Mesendoderm (in vitro differentiated cells): ENCODE measurements around the gene PTTG1IP2.

Experiments used
- DNase-seq: peaks from one replicate; pipeline ENCODE4 v3.0.0; 2013
- H2AK5ac ChIP-seq: 2 replicates; pipeline ENCODE4 v1.6.1; 2013; ENCODE audit warnings: low read length, inconsistent platforms
- H2BK120ac ChIP-seq: 2 replicates; pipeline ENCODE4 v1.6.1; 2013; ENCODE audit warnings: low read depth, mild to moderate bottlenecking, low read length, moderate library complexity, mixed read lengths
- H2BK15ac ChIP-seq: replicated peaks from 2 replicates; pipeline ENCODE4 v1.6.1; 2013; ENCODE audit warnings: low read depth, mild to moderate bottlenecking, moderate library complexity
- H2BK5ac ChIP-seq: 2 replicates; pipeline ENCODE4 v1.6.1; 2013; ENCODE audit warnings: low read length, inconsistent platforms
- H3K18ac ChIP-seq: 2 replicates; pipeline ENCODE4 v1.6.1; 2013; ENCODE audit warnings: mild to moderate bottlenecking, low read length, mixed read lengths
- H3K23ac ChIP-seq: one replicate; pipeline ENCODE4 v1.6.1; 2013; ENCODE audit warnings: low read length
- H3K27ac ChIP-seq: 2 replicates; pipeline ENCODE4 v1.5.1; 2013; ENCODE audit warnings: low read depth, mild to moderate bottlenecking, inconsistent platforms, low read length, moderate library complexity
- H3K27me3 ChIP-seq: 2 replicates; pipeline ENCODE4 v1.6.1; 2013; ENCODE audit warnings: low read length, control low read depth, mild to moderate bottlenecking, inconsistent platforms; ENCODE audit not compliant: insufficient read depth, poor library complexity
- H3K36me3 ChIP-seq: 2 replicates; pipeline ENCODE4 v1.6.1; 2013; ENCODE audit warnings: low read length, inconsistent platforms; ENCODE audit not compliant: control insufficient read depth, insufficient read depth
- H3K4ac ChIP-seq: one replicate; pipeline ENCODE4 v1.6.1; 2013; ENCODE audit warnings: low read depth, mild to moderate bottlenecking, low read length, moderate library complexity
- H3K4me1 ChIP-seq: 2 replicates; pipeline ENCODE4 v1.6.1; 2013; ENCODE audit warnings: low read depth, low read length, inconsistent platforms; ENCODE audit not compliant: control insufficient read depth
- H3K4me2 ChIP-seq: 2 replicates; pipeline ENCODE4 v1.6.1; 2013; ENCODE audit warnings: low read length
- H3K4me3 ChIP-seq: 2 replicates; pipeline ENCODE4 v1.5.1; 2013; ENCODE audit warnings: mild to moderate bottlenecking, low read length
- H3K56ac ChIP-seq: one replicate; pipeline ENCODE4 v1.6.1; 2013; ENCODE audit warnings: low read length
- H3K79me1 ChIP-seq: 2 replicates; pipeline ENCODE4 v1.6.1; 2013; ENCODE audit warnings: low read length, inconsistent platforms
- H3K79me2 ChIP-seq: 2 replicates; pipeline ENCODE4 v1.6.1; 2013; ENCODE audit warnings: mild to moderate bottlenecking, low read length; ENCODE audit not compliant: control insufficient read depth, insufficient read depth
- H3K9ac ChIP-seq: 2 replicates; pipeline ENCODE4 v1.6.1; 2013; ENCODE audit warnings: low read length, inconsistent platforms
- H4K5ac ChIP-seq: one replicate; pipeline ENCODE4 v1.6.1; 2013; ENCODE audit warnings: low read length
- H4K8ac ChIP-seq: one replicate; pipeline ENCODE4 v1.6.1; 2013; ENCODE audit warnings: low read depth, mild to moderate bottlenecking, control low read depth, low read length, moderate library complexity
- WGBS: extraction: QIAGEN DNeasy Blood & Tissue Kit; methylation state at CpG from one replicate; pipeline ENCODE4 v1.1.7; 2013; ENCODE audit warnings: low lambda C conversion rate, missing lambda C conversion rate; ENCODE audit not compliant: insufficient coverage; ENCODE audit errors: extremely low coverage; 5-methylcytosine and 5-hydroxymethylcytosine counted together

PTTG1IP2 gene

GRCh38 chr7:90472805-90473540 lies 3.5 kb downstream of the PTTG1IP2 start:
- Histone ChIP-seq H3K18ac (no peak overlapping the region), H3K4ac (no peak overlapping the region), H3K79me2 (no peaks in the 10 kb centered on the region), H3K4me1 (no peaks in the 10 kb centered on the region), H2BK5ac (no peak overlapping the region), H3K36me3 (no peaks in the 10 kb centered on the region), H4K8ac (no peak overlapping the region), H2AK5ac (no peak overlapping the region), H3K4me3 (no peak overlapping the region), H3K79me1 (no peaks in the 10 kb centered on the region), H3K27ac (no peak overlapping the region), H2BK15ac (no peak overlapping the region), H4K5ac (no peak overlapping the region), H3K9ac (no peak overlapping the region), H3K4me2 (no peak overlapping the region), H3K56ac (no peak overlapping the region), H3K23ac (no peak overlapping the region), H2BK120ac (no peak overlapping the region), H3K27me3 (no peaks in the 10 kb centered on the region)
- DNase-seq, result no peak
- no CpG with 5 or more reads among the region's 1 CpG for WGBS

- Histone ChIP-seq H3K56ac (no peak overlapping the region), H3K4ac (no peak overlapping the region), H3K79me2 (no peaks in the 10 kb centered on the region), H4K8ac (no peak overlapping the region), H2BK5ac (no peak overlapping the region), H3K4me2 (no peak overlapping the region), H3K27me3 (no peaks in the 10 kb centered on the region), H3K4me1 (no peaks in the 10 kb centered on the region), H3K4me3 (no peak overlapping the region), H3K9ac (no peak overlapping the region), H4K5ac (no peak overlapping the region), H2AK5ac (no peak overlapping the region), H3K18ac (no peak overlapping the region), H2BK120ac (no peak overlapping the region), H3K27ac (no peak overlapping the region), H2BK15ac (no peak overlapping the region), H3K36me3 (no peaks in the 10 kb centered on the region), H3K79me1 (no peaks in the 10 kb centered on the region), H3K23ac (no peak overlapping the region)
- no peak for DNase-seq
Observed at GRCh38 chr7:90473814-90474213, 4.4 kb downstream of the PTTG1IP2 start.

- Histone ChIP-seq H3K18ac (no peak overlapping the region), H2BK5ac (no peak overlapping the region), H3K4me2 (no peak overlapping the region), H2BK120ac (no peak overlapping the region), H2BK15ac (no peak overlapping the region), H3K79me2 (no peaks in the 10 kb centered on the region), H3K27me3 (no peaks in the 10 kb centered on the region), H2AK5ac (no peak overlapping the region), H3K4me3 (no peak overlapping the region), H4K5ac (no peak overlapping the region), H3K9ac (no peak overlapping the region), H3K4ac (no peak overlapping the region), H3K23ac (no peak overlapping the region), H4K8ac (no peak overlapping the region), H3K27ac (no peak overlapping the region), H3K79me1 (no peaks in the 10 kb centered on the region), H3K36me3 (no peaks in the 10 kb centered on the region), H3K56ac (no peak overlapping the region), H3K4me1 (no peaks in the 10 kb centered on the region)
- no CpG with 5 or more reads among the region's 2 CpGs for WGBS
- DNase-seq, result no peak
Observed at GRCh38 chr7:90474284-90475210, 5.1 kb downstream of the PTTG1IP2 start.

- no CpG with 5 or more reads among the region's 1 CpG for WGBS
- no peak overlapping the region for H3K18ac ChIP-seq
Observed at GRCh38 chr7:90483251-90483650, 13.8 kb downstream of the PTTG1IP2 start.

GRCh38 chr7:90484706-90485105 lies 15.3 kb downstream of the PTTG1IP2 start:
- Histone ChIP-seq H2BK15ac (no peak overlapping the region), H3K27me3 (no peaks in the 10 kb centered on the region), H3K4ac (no peak overlapping the region), H3K79me2 (no peaks in the 10 kb centered on the region), H3K23ac (no peak overlapping the region), H2BK120ac (no peak overlapping the region), H3K27ac (no peak overlapping the region), H3K9ac (no peak overlapping the region), H4K5ac (no peak overlapping the region), H3K79me1 (no peaks in the 10 kb centered on the region), H3K4me2 (no peak overlapping the region), H3K4me3 (no peak overlapping the region), H3K56ac (no peak overlapping the region), H3K18ac (no peak overlapping the region), H2AK5ac (no peak overlapping the region), H3K36me3 (no peaks in the 10 kb centered on the region), H4K8ac (no peak overlapping the region), H3K4me1 (no peaks in the 10 kb centered on the region), H2BK5ac (no peak overlapping the region)
- no peak for DNase-seq

More at GRCh38 chr7:90483251-90483650, 13.8 kb downstream of the PTTG1IP2 start:
- H3K56ac ChIP-seq, result no peak overlapping the region
- H4K5ac ChIP-seq, result no peak overlapping the region
- no peak overlapping the region for H3K4ac ChIP-seq
- H2BK15ac ChIP-seq, result no peak overlapping the region
- DNase-seq, result no peak
- H3K27me3 ChIP-seq, result no peaks in the 10 kb centered on the region
- H3K27ac ChIP-seq, result no peak overlapping the region
- no peak overlapping the region for H3K9ac ChIP-seq
- no peaks in the 10 kb centered on the region for H3K36me3 ChIP-seq
- no peaks in the 10 kb centered on the region for H3K79me2 ChIP-seq
- no peak overlapping the region for H3K4me2 ChIP-seq
- H3K4me3 ChIP-seq, result no peak overlapping the region
- H2BK5ac ChIP-seq, result no peak overlapping the region
- H3K79me1 ChIP-seq, result no peaks in the 10 kb centered on the region
- no peaks in the 10 kb centered on the region for H3K4me1 ChIP-seq
- no peak overlapping the region for H2BK120ac ChIP-seq
- H2AK5ac ChIP-seq, result no peak overlapping the region
- H3K23ac ChIP-seq, result no peak overlapping the region
- no peak overlapping the region for H4K8ac ChIP-seq
